SK-N-MC (cell line): ENCODE results near the gene ATP13A3.

ENCODE experiments used
- EZH2 ChIP-seq: fragments of 200-600 bp; sonication (generic); IDR thresholded peaks from one replicate; pipeline ENCODE4 v1.6.1; 2017; ENCODE audit warnings: antibody characterized with exemption
- FOXP2 ChIP-seq: optimal IDR thresholded peaks from 2 replicates; pipeline ENCODE3; 2011; ENCODE audit warnings: mild to moderate bottlenecking, moderate library complexity; ENCODE audit not compliant: insufficient read depth; ENCODE audit errors: extremely low read length, control extremely low read depth
- POLR2AphosphoS5 ChIP-seq: IDR thresholded peaks from 2 replicates; pipeline ENCODE4 v1.6.1; 2012; ENCODE audit warnings: mild to moderate bottlenecking, low read depth, low read length, borderline replicate concordance

DNA sequence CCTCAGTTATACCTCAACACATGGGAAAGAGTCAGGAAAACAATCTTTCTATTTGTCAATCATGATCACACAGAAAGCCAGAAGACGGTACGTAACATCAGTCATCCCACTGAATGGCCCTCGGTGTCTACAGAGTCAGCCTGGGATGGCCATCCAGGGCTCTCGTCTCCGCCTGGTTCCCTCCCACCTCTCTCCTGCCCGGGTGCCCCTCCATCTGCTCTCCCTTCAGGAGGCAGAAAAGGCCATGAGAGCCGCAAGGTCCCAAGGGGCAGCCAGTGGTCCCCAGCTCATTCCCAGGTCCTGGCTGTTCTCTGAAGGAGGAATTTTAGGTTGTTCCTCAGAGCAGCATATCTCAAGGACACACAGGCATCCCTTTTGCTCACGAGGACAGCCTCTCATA is 112.9 kb downstream of the ATP13A3 start:
- TF ChIP-seq POLR2AphosphoS5 (no peak), EZH2 (no peak), FOXP2 (no peak)
